IPS DF 4.7 (cell line): Measurements from ENCODE around the gene OR9A4.

Experiments
- DNase-seq: peaks from one replicate; pipeline ENCODE4 v3.0.0-alpha.2; 2013; ENCODE audit warnings: low spot score; ENCODE audit errors: extremely low read depth

Gene OR9A4

GRCh38 chr7:141946796-141947195, 30.6 kb downstream of the OR9A4 start, which contains the start of gene CLEC5A:
TSS of gene CLEC5A (minus strand) at chr7:141946974. CDS start at chr7:141946292, 682 bp downstream.
- no peak for DNase-seq

GRCh38 chr7:141949021-141949420, 32.8 kb downstream of the OR9A4 start:
- DNase-seq = no peak

- no peak for DNase-seq
These were observed 33.3 kb downstream of the OR9A4 start for GRCh38 chr7:141949451-141949850.

- no peak for DNase-seq
These were observed 33.7 kb downstream of the OR9A4 start for GRCh38 chr7:141949911-141950310.

GRCh38 chr7:141950806-141951205, 34.6 kb downstream of the OR9A4 start:
- DNase-seq = no peak

- DNase-seq = no peak
These were observed 36.3 kb downstream of the OR9A4 start for GRCh38 chr7:141952461-141952860.

GRCh38 chr7:141954334-141954733, 38.1 kb downstream of the OR9A4 start:
- no peak for DNase-seq

GRCh38 chr7:141956084-141956483, 39.9 kb downstream of the OR9A4 start:
- no peak for DNase-seq

GRCh38 chr7:141960687-141961422, 44.7 kb downstream of the OR9A4 start:
- DNase-seq = no peak
